CD4-positive, alpha-beta T cell (primary cell): ENCODE data around the gene FNDC3B. TPM values are rescaled to one million over a fixed set of nuclear protein-coding genes. Genes with fewer than 3 reads are reported as not detected.

ENCODE experiments used
- ATAC-seq: fragments of 200-7000 bp; cut with Tn5 transposase; one replicate; pipeline ENCODE4 v1.10.0; 2022; ENCODE audit warnings: mild to moderate bottlenecking; ENCODE audit not compliant: poor library complexity
- CTCF ChIA-PET: fragments of 350-600 bp; sonication (Branson Sonifier 250); formaldehyde crosslinking; loops from one replicate; lab custom pipeline; 2021; ENCODE audit warnings: antibody characterized with exemption, inconsistent platforms; lab: Charles Lee
- POLR2A ChIA-PET: fragments of 350-600 bp; sonication (Branson Sonifier 250); formaldehyde crosslinking; loops from one replicate; lab custom pipeline; 2021; ENCODE audit warnings: antibody characterized with exemption, inconsistent platforms; lab: Charles Lee
- DNase-seq, 14 experiments: peaks; one replicate each; pipeline ENCODE4 v3.0.0-alpha.2; 2013 to 2020; ENCODE audit warnings: mixed read lengths in 2 of 14
- H3K27ac ChIP-seq, 2 donors: one replicate each; pipeline versions ENCODE4 v1.5.1 to v1.7.0; 2013; ENCODE audit warnings: low read length in 2 of 2, low read depth in 1 of 2, mild to moderate bottlenecking in 1 of 2
- H3K27me3 ChIP-seq, 2 experiments: 1 replicate in 1 of 2; 2 replicates in 1 of 2; pipeline versions ENCODE4 v1.6.1 to v1.7.0; 2013; ENCODE audit warnings: low read length in 2 of 2, control low read depth in 1 of 2, mild to moderate bottlenecking in 1 of 2, moderate library complexity in 1 of 2; ENCODE audit not compliant: insufficient read depth in 2 of 2, control insufficient read depth in 1 of 2
- H3K36me3 ChIP-seq: one replicate; pipeline ENCODE4 v1.6.1; 2013; ENCODE audit warnings: low read length, control low read depth; ENCODE audit not compliant: insufficient read depth
- H3K4me1 ChIP-seq: one replicate; pipeline ENCODE4 v1.6.1; 2013; ENCODE audit warnings: low read length, control low read depth; ENCODE audit not compliant: insufficient read depth
- H3K4me3 ChIP-seq: one replicate; pipeline ENCODE4 v1.5.1; 2013; ENCODE audit warnings: mild to moderate bottlenecking, low read length, moderate library complexity
- H3K9me3 ChIP-seq, 2 experiments: 1 replicate in 1 of 2; 2 replicates in 1 of 2; pipeline versions ENCODE4 v1.6.1 to v1.7.0; 2013; ENCODE audit warnings: low read length in 2 of 2, mild to moderate bottlenecking in 2 of 2, control low read depth in 1 of 2, moderate library complexity in 1 of 2; ENCODE audit not compliant: control insufficient read depth in 1 of 2, insufficient read depth in 1 of 2
- H3K27ac Mint-ChIP-seq: one replicate; pipeline ENCODE4 v1.8.0; 2020; ENCODE audit warnings: mixed read lengths
- H3K27me3 Mint-ChIP-seq: one replicate; pipeline ENCODE4 v1.8.0; 2021; ENCODE audit warnings: mixed read lengths
- H3K36me3 Mint-ChIP-seq: one replicate; pipeline ENCODE4 v1.8.0; 2021; ENCODE audit warnings: low read depth, mixed read lengths
- H3K4me1 Mint-ChIP-seq: one replicate; pipeline ENCODE4 v1.8.0; 2021; ENCODE audit warnings: low read depth, mixed read lengths
- H3K4me3 Mint-ChIP-seq: one replicate; pipeline ENCODE4 v1.8.0; 2020; ENCODE audit warnings: mild to moderate bottlenecking, mixed read lengths
- H3K9me3 Mint-ChIP-seq: one replicate; pipeline ENCODE4 v1.8.0; 2020; ENCODE audit warnings: mixed read lengths
- CTCF ChIP-seq: fragments of 200-600 bp; IDR thresholded peaks from one replicate; pipeline ENCODE4 v1.8.0; 2022; ENCODE audit warnings: antibody characterized with exemption, mild to moderate bottlenecking
- intact Hi-C, 2 experiments: fragments of 100-400 bp; cut with DNase I in 1 of 2; cut with micrococcal nuclease in 1 of 2; formaldehyde crosslinking; loops; one replicate each; pipeline versions ENCODE4 v1.15.1 to v1.9.0; 2023 to 2025; cut with DNase I, micrococcal nuclease
- total RNA-seq, 174 experiments: library from RNA in 2 of 174; stranded (reverse) in 2 of 174; gene quantifications; one replicate each; pipeline ENCODE4 v1.2.3 and lab custom pipeline; 2021 to 2026

Gene FNDC3B
- total RNA-seq, 2 experiments from 2014 or later, result 26.1 to 28.7 TPM

DNA sequence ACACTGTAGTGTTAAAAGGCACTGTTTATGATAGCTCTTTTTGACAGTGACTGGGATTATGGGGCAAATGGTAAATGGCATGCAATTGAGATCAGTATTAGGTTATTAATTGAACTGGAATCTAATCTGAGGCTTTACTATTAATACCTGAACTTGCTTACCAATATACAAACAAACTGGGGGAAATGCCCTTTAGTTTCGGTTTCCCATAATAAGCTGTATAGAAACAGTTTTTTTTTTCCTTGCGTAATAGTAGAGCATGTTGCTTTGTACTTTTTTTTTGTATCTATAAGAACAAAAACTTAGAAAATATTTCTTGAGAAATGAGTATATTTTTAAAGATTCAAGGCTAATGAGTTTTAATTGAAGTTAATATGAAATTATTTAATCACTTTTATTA, 95.0 kb downstream of the FNDC3B start:
- Histone ChIP-seq H3K4me1 (peaks cover 51% of the 10 kb centered on the region), H3K4me3 (no peak overlapping the region), H3K27me3 (no peaks in the 10 kb centered on the region), H3K36me3 (no peaks in the 10 kb centered on the region), H3K27ac (peak overlapping the region in 1 of 2 donors; percentile 58), H3K9me3 (no peaks in the 10 kb centered on the region)
- no peak for TF ChIP-seq CTCF
- Mint-ChIP-seq H3K27me3 (no peaks in the 10 kb centered on the region), H3K4me3 (peak overlapping the region; percentile 40), H3K27ac (peak overlapping the region; percentile 40), H3K36me3 (peaks cover 5% of the 10 kb centered on the region), H3K4me1 (peaks cover 75% of the 10 kb centered on the region), H3K9me3 (no peaks in the 10 kb centered on the region)
- DNase-seq, result peak in 3 of 14 experiments; percentile 62 to 68 (median 67)
- no peak for ATAC-seq
- intact Hi-C loops, result no loop called here
- POLR2A ChIA-PET, result interaction anchor here (1.1 to 4.1 kb wide), 4 partner anchors 8 to 32 kb away, joined by 3 to 18 read pairs (median 4); no protein-coding TSS in a partner anchor
- CTCF ChIA-PET, result interaction anchor here (0.8 to 1.5 kb wide), 2 partner anchors 11 to 198 kb away, joined by 3 to 4 read pairs; no protein-coding TSS in a partner anchor

DNA sequence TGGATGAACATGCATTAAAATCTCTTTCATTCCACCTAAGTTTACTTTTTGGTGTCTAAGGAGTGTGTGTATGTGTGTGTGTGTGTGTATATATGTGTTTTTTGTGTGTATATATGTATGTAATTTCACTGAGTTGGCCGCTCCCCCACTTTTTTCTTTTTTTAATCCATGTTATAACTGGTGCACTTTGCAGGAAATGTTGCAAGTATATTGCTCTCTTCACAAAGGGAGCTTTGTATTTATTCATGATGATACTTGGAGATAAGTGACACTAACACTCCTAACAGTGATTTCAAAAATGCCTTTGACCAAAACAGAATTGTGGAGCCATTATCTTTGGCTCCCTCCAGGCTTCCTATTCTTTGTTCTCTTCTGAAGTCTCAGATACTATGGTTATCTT, 95.8 kb downstream of the FNDC3B start:
- Histone ChIP-seq H3K9me3 (no peaks in the 10 kb centered on the region), H3K4me3 (no peak overlapping the region), H3K36me3 (no peaks in the 10 kb centered on the region), H3K4me1 (peaks cover 48% of the 10 kb centered on the region), H3K27me3 (no peaks in the 10 kb centered on the region), H3K27ac (no peak overlapping the region)
- ChIA-PET CTCF (interaction anchor here (0.8 kb wide), 1 partner anchor 197 kb away, joined by 3 read pairs; no protein-coding TSS in a partner anchor), POLR2A (no interaction called here)
- Mint-ChIP-seq H3K36me3 (peaks cover 5% of the 10 kb centered on the region), H3K9me3 (no peaks in the 10 kb centered on the region), H3K4me3 (no peak overlapping the region), H3K27me3 (no peaks in the 10 kb centered on the region), H3K27ac (no peak overlapping the region), H3K4me1 (peaks cover 71% of the 10 kb centered on the region)
- TF ChIP-seq CTCF, result no peak
- intact Hi-C loops, result no loop called here
- ATAC-seq (no peak), DNase-seq (no peak)

DNA sequence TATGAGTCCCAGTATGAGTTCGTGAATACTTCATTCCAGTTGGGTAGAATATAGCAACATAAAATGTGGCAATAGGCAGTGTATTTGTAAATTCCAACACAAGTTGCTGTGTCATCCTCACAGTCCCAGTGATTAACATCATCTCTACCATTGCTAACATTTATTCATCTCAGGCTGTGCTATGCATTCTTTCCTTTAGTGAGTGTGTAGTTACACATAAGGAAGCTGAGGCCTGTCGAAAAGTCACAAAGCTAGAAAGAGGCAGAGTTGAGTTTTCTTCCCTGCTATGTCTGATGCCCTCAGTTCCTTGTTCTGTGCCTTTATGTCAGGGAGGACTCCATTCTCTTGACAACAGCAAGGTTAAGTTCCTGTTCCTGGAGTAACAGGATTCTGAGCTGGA, 96.4 kb downstream of the FNDC3B start:
- no peak overlapping the region for H3K4me3 ChIP-seq
- no peaks in the 10 kb centered on the region for H3K36me3 ChIP-seq
- peak in 2 of 14 experiments; percentile 34 to 50 for DNase-seq
- H3K4me1 ChIP-seq, result peaks cover 41% of the 10 kb centered on the region
- Mint-ChIP-seq H3K9me3 (no peaks in the 10 kb centered on the region), H3K27ac (no peak overlapping the region), H3K4me1 (peaks cover 71% of the 10 kb centered on the region), H3K4me3 (no peak overlapping the region), H3K27me3 (no peaks in the 10 kb centered on the region), H3K36me3 (peaks cover 5% of the 10 kb centered on the region)
- ChIA-PET CTCF (no interaction called here), POLR2A (no interaction called here)
- H3K9me3 ChIP-seq, result no peaks in the 10 kb centered on the region
- no peak for TF ChIP-seq CTCF
- intact Hi-C loops, result no loop called here
- no peak overlapping the region for H3K27ac ChIP-seq
- no peaks in the 10 kb centered on the region for H3K27me3 ChIP-seq
- ATAC-seq, result no peak
